ENCODE measurements around the gene VOPP1. TPM values are rescaled to one million over a fixed set of nuclear protein-coding genes. Genes with fewer than 3 reads are reported as not detected.

Gene VOPP1
- total and polyA plus RNA-seq, 2 donors (not counting 1 experiment from before 2014, with no cell fraction given): 52.1 to 70.7 TPM

DNA sequence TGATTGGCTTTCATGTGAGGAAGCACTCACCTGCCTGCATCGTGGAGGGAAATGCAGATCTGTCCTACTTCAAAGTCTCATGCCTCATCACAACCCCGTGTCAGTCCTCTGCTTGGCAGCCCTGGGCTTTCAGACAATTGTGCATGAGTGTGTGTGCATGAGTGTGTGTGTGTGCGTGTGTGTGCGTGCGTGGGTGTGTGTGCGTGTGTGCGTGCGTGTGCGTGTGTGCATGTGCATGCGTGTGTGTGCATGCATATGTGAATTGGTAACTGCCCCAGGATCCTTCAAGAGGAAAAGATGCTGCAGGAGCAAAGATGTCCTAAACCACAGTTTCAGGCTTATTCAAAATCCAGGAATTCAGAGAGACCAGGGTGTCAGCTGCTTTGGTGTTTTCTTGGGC, 135.8 kb downstream of the VOPP1 start:
- DNase-seq (ENCODE audit: low read depth in 2 of 2): no peak
- H2AFZ ChIP-seq (ENCODE audit: low read length): no peak overlapping the region
- TF ChIP-seq, protein P1, sequence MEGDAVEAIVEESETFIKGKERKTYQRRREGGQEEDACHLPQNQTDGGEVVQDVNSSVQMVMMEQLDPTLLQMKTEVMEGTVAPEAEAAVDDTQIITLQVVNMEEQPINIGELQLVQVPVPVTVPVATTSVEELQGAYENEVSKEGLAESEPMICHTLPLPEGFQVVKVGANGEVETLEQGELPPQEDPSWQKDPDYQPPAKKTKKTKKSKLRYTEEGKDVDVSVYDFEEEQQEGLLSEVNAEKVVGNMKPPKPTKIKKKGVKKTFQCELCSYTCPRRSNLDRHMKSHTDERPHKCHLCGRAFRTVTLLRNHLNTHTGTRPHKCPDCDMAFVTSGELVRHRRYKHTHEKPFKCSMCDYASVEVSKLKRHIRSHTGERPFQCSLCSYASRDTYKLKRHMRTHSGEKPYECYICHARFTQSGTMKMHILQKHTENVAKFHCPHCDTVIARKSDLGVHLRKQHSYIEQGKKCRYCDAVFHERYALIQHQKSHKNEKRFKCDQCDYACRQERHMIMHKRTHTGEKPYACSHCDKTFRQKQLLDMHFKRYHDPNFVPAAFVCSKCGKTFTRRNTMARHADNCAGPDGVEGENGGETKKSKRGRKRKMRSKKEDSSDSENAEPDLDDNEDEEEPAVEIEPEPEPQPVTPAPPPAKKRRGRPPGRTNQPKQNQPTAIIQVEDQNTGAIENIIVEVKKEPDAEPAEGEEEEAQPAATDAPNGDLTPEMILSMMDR (conservative IDR thresholded peaks at IDR 0.05 in 1 of 2, IDR thresholded peaks at IDR 0.05 in 1 of 2; ENCODE audit: low read depth in 1 of 2, low read length in 2 of 2): no peak
- H3K4me1 ChIP-seq (ENCODE audit: control insufficient read depth, extremely low read depth, insufficient read depth, low read length): peaks cover 14% of the 10 kb centered on the region
- H4K20me1 ChIP-seq (ENCODE audit: control insufficient read depth, extremely low read depth, insufficient read depth, low read length): no peaks in the 10 kb centered on the region
- H3K4me2 ChIP-seq (ENCODE audit: extremely low read depth, insufficient read depth, low read length): no peak overlapping the region
- H3K9me3 ChIP-seq (ENCODE audit: control insufficient read depth, insufficient read depth, low read depth, low read length): no peaks in the 10 kb centered on the region
- no peaks in the 10 kb centered on the region for H3K27me3 ChIP-seq (ENCODE audit: control insufficient read depth, insufficient read depth, low read length)
- no peak overlapping the region for H3K9ac ChIP-seq (ENCODE audit: insufficient read depth, low read length)
- H3K36me3 ChIP-seq (ENCODE audit: control insufficient read depth, insufficient read depth, low read length): no peaks in the 10 kb centered on the region
- H3K4me3 ChIP-seq (replicated peaks in 1 of 4; ENCODE audit: control extremely low read depth in 1 of 4, insufficient read depth in 1 of 4, low read depth in 3 of 4, low read length in 4 of 4): no peak overlapping the region
- no peaks in the 10 kb centered on the region for H3K79me2 ChIP-seq (ENCODE audit: control insufficient read depth, insufficient read depth, low read length)
- no peak overlapping the region for H3K27ac ChIP-seq (ENCODE audit: insufficient read depth, low read length)

DNA sequence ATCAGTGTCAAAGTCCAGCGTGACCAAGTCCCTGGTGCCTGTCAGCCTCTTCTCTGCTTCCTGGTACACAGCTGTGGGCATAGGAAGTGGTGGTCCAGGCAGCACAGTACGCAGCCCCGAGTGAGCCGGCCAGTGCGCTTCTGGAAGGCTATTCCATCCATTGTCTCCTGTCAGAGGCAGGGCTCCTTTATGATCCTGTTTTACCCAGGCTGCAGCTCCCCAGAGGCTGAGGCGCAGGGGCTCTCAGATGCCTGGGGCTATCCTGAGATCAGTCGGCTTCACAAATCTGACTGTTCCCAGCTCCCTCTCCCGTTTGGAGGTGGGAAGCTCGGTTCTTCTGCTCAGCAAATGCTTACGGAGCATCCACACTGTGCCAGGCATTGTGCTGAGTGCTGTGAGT, 136.8 kb downstream of the VOPP1 start:
- no peaks in the 10 kb centered on the region for H3K36me3 ChIP-seq (ENCODE audit: control insufficient read depth, insufficient read depth, low read length)
- H4K20me1 ChIP-seq (ENCODE audit: control insufficient read depth, extremely low read depth, insufficient read depth, low read length): no peaks in the 10 kb centered on the region
- TF ChIP-seq, protein P1 (conservative IDR thresholded peaks at IDR 0.05 in 1 of 2, IDR thresholded peaks at IDR 0.05 in 1 of 2; ENCODE audit: low read depth in 1 of 2, low read length in 2 of 2): no peak
- TF ChIP-seq EZH2 (IDR thresholded peaks at IDR 0.05; ENCODE audit: low read length, missing control alignments): no peak
- DNase-seq (ENCODE audit: low read depth in 2 of 2): no peak
- no peaks in the 10 kb centered on the region for H3K27me3 ChIP-seq (ENCODE audit: control insufficient read depth, insufficient read depth, low read length)
- no peaks in the 10 kb centered on the region for H3K79me2 ChIP-seq (ENCODE audit: control insufficient read depth, insufficient read depth, low read length)
- H3K4me3 ChIP-seq (replicated peaks in 1 of 4; ENCODE audit: control extremely low read depth in 1 of 4, insufficient read depth in 1 of 4, low read depth in 3 of 4, low read length in 4 of 4): no peak overlapping the region
- peaks cover 8% of the 10 kb centered on the region for H3K4me1 ChIP-seq (ENCODE audit: control insufficient read depth, extremely low read depth, insufficient read depth, low read length)
- H3K9ac ChIP-seq (ENCODE audit: insufficient read depth, low read length): no peak overlapping the region
- no peak overlapping the region for H3K27ac ChIP-seq (ENCODE audit: insufficient read depth, low read length)
- no peaks in the 10 kb centered on the region for H3K9me3 ChIP-seq (ENCODE audit: control insufficient read depth, insufficient read depth, low read depth, low read length)
- H2AFZ ChIP-seq (ENCODE audit: low read length): no peak overlapping the region
- no peak overlapping the region for H3K4me2 ChIP-seq (ENCODE audit: extremely low read depth, insufficient read depth, low read length)

DNA sequence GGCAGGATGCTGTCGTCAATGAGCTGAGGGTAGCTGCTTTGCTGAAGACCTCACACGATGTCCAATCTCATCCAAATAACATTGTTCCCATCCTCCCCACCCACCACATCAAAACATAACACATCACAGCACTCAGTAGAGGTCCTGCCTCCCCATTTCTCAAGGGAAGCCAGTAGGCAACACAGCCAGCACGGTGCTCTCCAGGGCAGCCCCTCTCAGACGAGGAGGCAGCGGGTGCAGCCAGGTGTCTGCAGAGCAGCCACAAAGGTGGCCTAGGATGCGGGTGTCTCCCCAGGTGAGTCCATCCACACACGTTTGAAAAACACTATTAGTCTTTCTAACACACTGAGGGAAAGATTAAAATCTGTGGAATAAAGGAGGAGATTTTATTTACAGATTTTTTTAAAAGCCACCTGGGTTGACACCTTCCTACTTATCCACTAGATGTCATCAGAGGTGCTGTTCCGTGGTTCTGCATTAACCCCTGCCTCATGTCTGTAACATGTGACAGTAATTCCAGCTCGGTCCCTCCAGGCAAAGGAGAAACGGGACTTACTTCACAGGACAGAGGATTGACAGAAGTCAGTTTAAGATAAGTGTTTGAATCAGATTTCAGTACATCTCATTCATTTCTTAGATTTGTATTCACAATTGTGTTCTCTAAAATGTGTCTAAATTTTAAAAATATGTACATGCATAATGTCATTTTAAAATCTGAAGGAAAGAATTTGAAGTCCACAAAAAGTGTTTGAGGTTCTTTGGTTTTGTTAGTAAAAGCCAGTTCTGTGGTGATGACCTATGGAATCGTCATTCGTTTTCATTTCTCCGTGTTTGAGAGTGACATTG, 139.1 kb downstream of the VOPP1 start:
- no peaks in the 10 kb centered on the region for H3K79me2 ChIP-seq (ENCODE audit: control insufficient read depth, insufficient read depth, low read length)
- no peak for TF ChIP-seq EZH2 (IDR thresholded peaks at IDR 0.05; ENCODE audit: low read length, missing control alignments)
- TF ChIP-seq, protein P1 (conservative IDR thresholded peaks at IDR 0.05 in 1 of 2, IDR thresholded peaks at IDR 0.05 in 1 of 2; ENCODE audit: low read depth in 1 of 2, low read length in 2 of 2): peak; percentile 20 to 45
- no peak overlapping the region for H3K4me3 ChIP-seq (replicated peaks in 1 of 4; ENCODE audit: control extremely low read depth in 1 of 4, insufficient read depth in 1 of 4, low read depth in 3 of 4, low read length in 4 of 4)
- no peaks in the 10 kb centered on the region for H4K20me1 ChIP-seq (ENCODE audit: control insufficient read depth, extremely low read depth, insufficient read depth, low read length)
- H3K27ac ChIP-seq (ENCODE audit: insufficient read depth, low read length): no peak overlapping the region
- H3K9me3 ChIP-seq (ENCODE audit: control insufficient read depth, insufficient read depth, low read depth, low read length): no peaks in the 10 kb centered on the region
- no peaks in the 10 kb centered on the region for H3K4me1 ChIP-seq (ENCODE audit: control insufficient read depth, extremely low read depth, insufficient read depth, low read length)
- DNase-seq (ENCODE audit: low read depth in 2 of 2): peak; percentile 46 to 58
- H3K4me2 ChIP-seq (ENCODE audit: extremely low read depth, insufficient read depth, low read length): no peak overlapping the region
- H3K36me3 ChIP-seq (ENCODE audit: control insufficient read depth, insufficient read depth, low read length): no peaks in the 10 kb centered on the region
- H2AFZ ChIP-seq (ENCODE audit: low read length): no peak overlapping the region
- no peaks in the 10 kb centered on the region for H3K27me3 ChIP-seq (ENCODE audit: control insufficient read depth, insufficient read depth, low read length)
- no peak overlapping the region for H3K9ac ChIP-seq (ENCODE audit: insufficient read depth, low read length)
